NB4 (cell line): Measurements from ENCODE around the gene BPIFB3.

Source experiments
- CTCF ChIP-seq: IDR thresholded peaks from one replicate; pipeline ENCODE4 v1.5.1; 2012; ENCODE audit warnings: low read depth, low read length
- MYC ChIP-seq: IDR thresholded peaks from 2 replicates; pipeline ENCODE4 v1.6.1; 2011; ENCODE audit warnings: low read depth, low read length
- POLR2A ChIP-seq: IDR thresholded peaks from 2 replicates; pipeline ENCODE4 v1.6.1; 2011; ENCODE audit warnings: mild to moderate bottlenecking; ENCODE audit not compliant: insufficient read length; ENCODE audit errors: extremely low read depth
- TF ChIP-seq, protein P1 (sequence below): IDR thresholded peaks from 2 replicates; pipeline ENCODE4 v1.6.1; 2011; ENCODE audit warnings: low read depth, low read length

GRCh38 chr20:33072362-33072761, 18.7 kb downstream of the BPIFB3 start:
- TF ChIP-seq CTCF: no peak
- TF ChIP-seq POLR2A: no peak
- TF ChIP-seq, protein P1, sequence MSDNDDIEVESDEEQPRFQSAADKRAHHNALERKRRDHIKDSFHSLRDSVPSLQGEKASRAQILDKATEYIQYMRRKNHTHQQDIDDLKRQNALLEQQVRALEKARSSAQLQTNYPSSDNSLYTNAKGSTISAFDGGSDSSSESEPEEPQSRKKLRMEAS: no peak
- TF ChIP-seq MYC: no peak
